Suprapubic skin (tissue), 3 donors: ENCODE measurements around the gene MUSK.

ENCODE experiments used
- POLR2A ChIP-seq, 2 donors: fragments of 450-650 bp; IDR thresholded peaks; one replicate each; pipeline ENCODE4 v1.6.1; 2017; ENCODE audit warnings: antibody characterized with exemption in 2 of 2, mild to moderate bottlenecking in 2 of 2, moderate library complexity in 2 of 2
- TF ChIP-seq, protein P1 (sequence below), 2 donors: fragments of 200-600 bp in 1 of 2; fragments of 450-650 bp in 1 of 2; sonication (generic) in 1 of 2; IDR thresholded peaks; one replicate each; pipeline ENCODE4 v1.5.1; 2016 to 2019; ENCODE audit warnings: antibody characterized with exemption in 2 of 2, mild to moderate bottlenecking in 1 of 2, moderate library complexity in 1 of 2

DNA sequence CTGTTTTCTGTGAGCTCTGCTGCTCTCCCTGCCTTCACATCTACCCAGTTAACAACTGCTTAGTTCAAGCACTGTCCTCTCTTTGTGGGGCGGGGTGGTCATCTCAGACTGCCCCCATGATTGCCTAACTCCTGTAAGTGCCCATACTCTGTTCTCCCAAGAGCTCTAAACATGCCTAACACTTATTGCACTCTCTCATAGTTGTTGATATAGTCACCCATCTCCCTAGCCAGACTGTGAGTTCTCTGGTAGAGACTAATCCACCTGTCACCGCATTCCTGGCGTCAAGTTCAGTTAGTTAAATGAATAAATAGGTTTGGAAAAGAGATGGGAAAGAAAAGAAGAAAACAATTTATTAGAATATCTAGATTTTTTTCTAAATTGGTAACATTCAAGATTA lies 18.3 kb upstream of the MUSK start:
- TF ChIP-seq, protein P1, sequence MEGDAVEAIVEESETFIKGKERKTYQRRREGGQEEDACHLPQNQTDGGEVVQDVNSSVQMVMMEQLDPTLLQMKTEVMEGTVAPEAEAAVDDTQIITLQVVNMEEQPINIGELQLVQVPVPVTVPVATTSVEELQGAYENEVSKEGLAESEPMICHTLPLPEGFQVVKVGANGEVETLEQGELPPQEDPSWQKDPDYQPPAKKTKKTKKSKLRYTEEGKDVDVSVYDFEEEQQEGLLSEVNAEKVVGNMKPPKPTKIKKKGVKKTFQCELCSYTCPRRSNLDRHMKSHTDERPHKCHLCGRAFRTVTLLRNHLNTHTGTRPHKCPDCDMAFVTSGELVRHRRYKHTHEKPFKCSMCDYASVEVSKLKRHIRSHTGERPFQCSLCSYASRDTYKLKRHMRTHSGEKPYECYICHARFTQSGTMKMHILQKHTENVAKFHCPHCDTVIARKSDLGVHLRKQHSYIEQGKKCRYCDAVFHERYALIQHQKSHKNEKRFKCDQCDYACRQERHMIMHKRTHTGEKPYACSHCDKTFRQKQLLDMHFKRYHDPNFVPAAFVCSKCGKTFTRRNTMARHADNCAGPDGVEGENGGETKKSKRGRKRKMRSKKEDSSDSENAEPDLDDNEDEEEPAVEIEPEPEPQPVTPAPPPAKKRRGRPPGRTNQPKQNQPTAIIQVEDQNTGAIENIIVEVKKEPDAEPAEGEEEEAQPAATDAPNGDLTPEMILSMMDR (IDR thresholded peaks at IDR 0.05): no peak
- TF ChIP-seq POLR2A (IDR thresholded peaks at IDR 0.05): no peak
